Common myeloid progenitor, CD34-positive (primary cell): ENCODE measurements around the gene OR1C1. TPM values are rescaled to one million over a fixed set of nuclear protein-coding genes. Genes with fewer than 3 reads are reported as not detected.
"Not testable (repeated sequence)": the region's sequence is repeated elsewhere in the genome, so short reads cannot be mapped to it uniquely, and the experiment has no call there.

Experiments used
- CTCF ChIA-PET: fragments of 350-600 bp; sonication (Branson Sonifier 250); formaldehyde crosslinking; loops from one replicate; lab custom pipeline; 2021; ENCODE audit warnings: antibody characterized with exemption; lab: Charles Lee
- POLR2A ChIA-PET: fragments of 350-600 bp; sonication (Branson Sonifier 250); formaldehyde crosslinking; loops from one replicate; lab custom pipeline; 2021; ENCODE audit warnings: antibody characterized with exemption; lab: Charles Lee
- DNase-seq, 3 donors: peaks; one replicate each; pipeline versions ENCODE4 v3.0.0 to v3.0.0-alpha.2; 2013
- H3K27ac ChIP-seq, 2 experiments: 1 replicate in 1 of 2; 2 replicates in 1 of 2; pipeline ENCODE4 v1.7.0; 2013; ENCODE audit warnings: inconsistent platforms in 2 of 2, low read length in 2 of 2, mild to moderate bottlenecking in 2 of 2, low read depth in 1 of 2, moderate library complexity in 1 of 2; ENCODE audit not compliant: severe bottlenecking in 2 of 2, insufficient read depth in 1 of 2, poor library complexity in 1 of 2
- H3K27me3 ChIP-seq, 5 experiments: replicated peaks in 2 of 5; 1 replicate in 3 of 5; 2 replicates in 2 of 5; pipeline versions ENCODE4 v1.6.1 to v1.7.0; 2013; ENCODE audit warnings: low read length in 4 of 5, mild to moderate bottlenecking in 2 of 5, moderate library complexity in 2 of 5, inconsistent platforms in 1 of 5; ENCODE audit not compliant: insufficient read depth in 5 of 5, control insufficient read depth in 4 of 5
- H3K36me3 ChIP-seq, 4 experiments: 1 replicate in 2 of 4; 2 replicates in 2 of 4; pipeline versions ENCODE4 v1.6.1 to v1.7.0; 2013; ENCODE audit warnings: low read length in 3 of 4, control low read depth in 1 of 4, mild to moderate bottlenecking in 1 of 4; ENCODE audit not compliant: control insufficient read depth in 4 of 4, insufficient read depth in 4 of 4
- H3K4me1 ChIP-seq, 4 experiments: 1 replicate in 3 of 4; 2 replicates in 1 of 4; pipeline versions ENCODE4 v1.6.1 to v1.7.1; 2013; ENCODE audit warnings: low read length in 3 of 4, mild to moderate bottlenecking in 3 of 4, control low read depth in 1 of 4, inconsistent platforms in 1 of 4, moderate library complexity in 1 of 4; ENCODE audit not compliant: control insufficient read depth in 4 of 4, insufficient read depth in 4 of 4; ENCODE audit errors: control extremely low read depth in 1 of 4
- H3K4me3 ChIP-seq, 7 experiments: 1 replicate in 4 of 7; 2 replicates in 3 of 7; pipeline versions ENCODE4 v1.5.1 to v1.7.0; 2013; ENCODE audit warnings: mild to moderate bottlenecking in 7 of 7, low read length in 6 of 7, moderate library complexity in 6 of 7, inconsistent platforms in 2 of 7, low read depth in 2 of 7, control low read depth in 1 of 7; ENCODE audit not compliant: insufficient read depth in 4 of 7, control insufficient read depth in 1 of 7; ENCODE audit errors: extremely low read depth in 1 of 7
- H3K9me3 ChIP-seq, 5 experiments: 1 replicate in 4 of 5; 2 replicates in 1 of 5; pipeline versions ENCODE4 v1.6.1 to v1.7.1; 2013; ENCODE audit warnings: low read length in 4 of 5, mild to moderate bottlenecking in 2 of 5, inconsistent platforms in 1 of 5, low read depth in 1 of 5, moderate library complexity in 1 of 5; ENCODE audit not compliant: control insufficient read depth in 4 of 5, insufficient read depth in 2 of 5; ENCODE audit errors: control extremely low read depth in 1 of 5
- WGBS: methylation state at CpG from one replicate; pipeline ENCODE4 v1.1.5; 2013; ENCODE audit not compliant: insufficient coverage; 5-methylcytosine and 5-hydroxymethylcytosine counted together
- polyA plus RNA-seq: library from polyadenylated mRNA; unstranded; fragments of 120-200 nt; gene quantifications from one replicate; pipeline ENCODE4 v1.2.1, GENCODE V29; 2013

Gene OR1C1
- polyA plus RNA-seq = 0.05 TPM

- DNase-seq = no peak
- Histone ChIP-seq H3K36me3 (no peaks in the 10 kb centered on the region), H3K9me3 (peaks cover 0 to under 1% (median 0%) of the 10 kb centered on the region in 5 experiments), H3K4me1 (no peaks in the 10 kb centered on the region), H3K27me3 (no peaks in the 10 kb centered on the region), H3K4me3 (no peak within 1 kb of the TSS), H3K27ac (no peak within 1 kb of the TSS)
- POLR2A ChIA-PET = no interaction called here
- CTCF ChIA-PET = no interaction called here
- WGBS = no CpG with 5 or more reads among the region's 3 CpGs
These were observed at the start of gene OR1C1 for GRCh38 chr1:247760456-247760855. TSS of gene OR1C1 (minus strand) at chr1:247760556. CDS start at chr1:247758406, 2,150 bp downstream.

- H3K9me3 ChIP-seq = peaks cover 0 to 9% (median 6%) of the 10 kb centered on the region in 5 experiments
- no peaks in the 10 kb centered on the region for H3K4me1 ChIP-seq
- no peaks in the 10 kb centered on the region for H3K36me3 ChIP-seq
- POLR2A ChIA-PET = no interaction called here
- CTCF ChIA-PET = no interaction called here
- H3K27ac ChIP-seq = no peak overlapping the region
- 0% methylated on average over 1 of the region's 2 CpGs for WGBS
- H3K4me3 ChIP-seq = no peak overlapping the region
- no peaks in the 10 kb centered on the region for H3K27me3 ChIP-seq
- DNase-seq = no peak
These were observed 37.2 kb upstream of the OR1C1 start for GRCh38 chr1:247797518-247797917.

- no peak overlapping the region for H3K27ac ChIP-seq
- no peaks in the 10 kb centered on the region for H3K9me3 ChIP-seq
- no peaks in the 10 kb centered on the region for H3K36me3 ChIP-seq
- H3K27me3 ChIP-seq = no peaks in the 10 kb centered on the region
- POLR2A ChIA-PET = no interaction called here
- H3K4me3 ChIP-seq = no peak overlapping the region
- no peaks in the 10 kb centered on the region for H3K4me1 ChIP-seq
- CTCF ChIA-PET = no interaction called here
- DNase-seq = no peak
These were observed 9.2 kb upstream of the OR1C1 start for GRCh38 chr1:247769603-247770002.

GRCh38 chr1:247754311-247754710 lies 6.0 kb downstream of the OR1C1 start:
- WGBS = no CpG with 5 or more reads among the region's 1 CpG
- H3K27ac ChIP-seq, H3K4me3 ChIP-seq, H3K4me1 ChIP-seq, H3K27me3 ChIP-seq, POLR2A ChIA-PET, DNase-seq, CTCF ChIA-PET, H3K36me3 ChIP-seq: not testable (repeated sequence)
- peaks cover 0 to 19% (median 3%) of the 10 kb centered on the region in 5 experiments for H3K9me3 ChIP-seq

- no peak for DNase-seq
- H3K4me1 ChIP-seq = no peaks in the 10 kb centered on the region
- H3K9me3 ChIP-seq = peaks cover 0 to 24% (median 1%) of the 10 kb centered on the region in 5 experiments
These were observed 10.5 kb downstream of the OR1C1 start for GRCh38 chr1:247749870-247750269.

GRCh38 chr1:247748041-247748440 lies 12.3 kb downstream of the OR1C1 start, which contains the start of gene OR14A2:
TSS of gene OR14A2 (minus strand) at chr1:247748141.
- Histone ChIP-seq H3K36me3 (no peaks in the 10 kb centered on the region), H3K27me3 (no peaks in the 10 kb centered on the region), H3K4me3 (no peak within 1 kb of the TSS), H3K9me3 (peaks cover 0 to 24% (median 1%) of the 10 kb centered on the region in 5 experiments), H3K4me1 (no peaks in the 10 kb centered on the region), H3K27ac (no peak within 1 kb of the TSS)
- 100% methylated on average over 1 of the region's 2 CpGs for whole genome bisulfite sequencing
- ChIA-PET CTCF (no interaction called here), POLR2A (no interaction called here)
- DNase-seq = no peak

More at GRCh38 chr1:247749870-247750269, 10.5 kb downstream of the OR1C1 start:
- no peak overlapping the region for H3K27ac ChIP-seq
- H3K27me3 ChIP-seq = no peaks in the 10 kb centered on the region
- no peak overlapping the region for H3K4me3 ChIP-seq
- ChIA-PET CTCF (no interaction called here), POLR2A (no interaction called here)
- 90% methylated on average over 1 of the region's 1 CpG for WGBS
- H3K36me3 ChIP-seq = no peaks in the 10 kb centered on the region

- ChIA-PET POLR2A (no interaction called here), CTCF (no interaction called here)
- 100% methylated on average over 7 of the region's 7 CpGs for WGBS
These were observed 12.7 kb downstream of the OR1C1 start for GRCh38 chr1:247747616-247748015.

More at GRCh38 chr1:247747616-247748015, 12.7 kb downstream of the OR1C1 start:
- H3K4me3 ChIP-seq = no peak overlapping the region
- DNase-seq = no peak
- H3K27ac ChIP-seq = no peak overlapping the region
- no peaks in the 10 kb centered on the region for H3K27me3 ChIP-seq
- no peaks in the 10 kb centered on the region for H3K4me1 ChIP-seq
- H3K9me3 ChIP-seq = peaks cover 0 to 24% (median 1%) of the 10 kb centered on the region in 5 experiments
- H3K36me3 ChIP-seq = no peaks in the 10 kb centered on the region
